NCI-H526 (cell line): ENCODE results near the gene EXOC4.

Source experiments
- DNase-seq, 2 experiments: peaks; one replicate each; lab custom pipeline; 2025; lab: John Stamatoyannopoulos, UW

Gene EXOC4

DNA sequence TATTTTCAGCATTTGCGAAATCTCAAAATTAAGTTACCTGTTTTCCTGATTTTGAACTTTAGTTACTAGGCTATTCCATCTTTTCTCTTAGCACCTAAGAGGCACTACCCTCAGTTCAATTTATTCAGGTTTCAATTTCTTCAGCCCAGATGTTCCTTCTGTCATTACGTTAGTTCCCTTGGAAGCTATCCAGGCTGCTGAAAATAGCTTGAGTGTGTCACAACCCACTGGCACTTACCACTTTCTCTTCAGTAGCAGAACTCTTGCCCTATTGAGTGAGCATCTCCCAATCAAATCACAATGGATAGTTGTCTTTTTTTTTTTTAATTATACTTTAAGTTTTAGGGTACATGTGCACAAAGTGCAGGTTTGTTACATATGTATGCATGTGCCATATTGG, 541.6 kb downstream of the EXOC4 start:
- no peak for DNase-seq

DNA sequence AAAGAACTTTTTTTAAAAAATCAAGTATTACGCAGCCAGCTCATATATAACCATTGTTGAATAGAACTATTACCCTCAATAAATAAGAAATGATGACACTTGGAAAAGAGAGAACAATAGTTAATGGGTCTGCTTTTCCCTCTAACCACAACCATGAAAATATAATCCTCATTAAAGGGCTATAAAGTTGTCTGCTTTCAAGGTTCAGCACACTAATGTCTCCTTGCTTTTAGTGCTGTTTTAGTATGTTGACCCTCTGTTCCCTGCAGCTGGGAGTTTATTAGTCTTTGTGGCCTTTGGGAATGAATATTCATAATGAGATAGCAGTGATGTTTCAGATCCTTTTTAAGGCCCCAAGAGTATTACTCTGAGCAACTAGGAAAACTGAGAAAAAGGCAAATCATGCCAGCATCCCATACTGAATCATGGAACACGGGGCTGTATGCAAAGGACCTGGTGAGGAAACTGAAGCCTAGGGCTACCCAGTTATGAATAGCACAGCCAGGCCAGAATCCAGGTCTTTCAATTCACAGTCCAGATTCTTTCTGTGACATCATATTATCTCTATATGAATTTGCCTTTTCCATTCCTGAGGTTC, 542.3 kb downstream of the EXOC4 start:
- DNase-seq, result peak; percentile 98 to 99

DNA sequence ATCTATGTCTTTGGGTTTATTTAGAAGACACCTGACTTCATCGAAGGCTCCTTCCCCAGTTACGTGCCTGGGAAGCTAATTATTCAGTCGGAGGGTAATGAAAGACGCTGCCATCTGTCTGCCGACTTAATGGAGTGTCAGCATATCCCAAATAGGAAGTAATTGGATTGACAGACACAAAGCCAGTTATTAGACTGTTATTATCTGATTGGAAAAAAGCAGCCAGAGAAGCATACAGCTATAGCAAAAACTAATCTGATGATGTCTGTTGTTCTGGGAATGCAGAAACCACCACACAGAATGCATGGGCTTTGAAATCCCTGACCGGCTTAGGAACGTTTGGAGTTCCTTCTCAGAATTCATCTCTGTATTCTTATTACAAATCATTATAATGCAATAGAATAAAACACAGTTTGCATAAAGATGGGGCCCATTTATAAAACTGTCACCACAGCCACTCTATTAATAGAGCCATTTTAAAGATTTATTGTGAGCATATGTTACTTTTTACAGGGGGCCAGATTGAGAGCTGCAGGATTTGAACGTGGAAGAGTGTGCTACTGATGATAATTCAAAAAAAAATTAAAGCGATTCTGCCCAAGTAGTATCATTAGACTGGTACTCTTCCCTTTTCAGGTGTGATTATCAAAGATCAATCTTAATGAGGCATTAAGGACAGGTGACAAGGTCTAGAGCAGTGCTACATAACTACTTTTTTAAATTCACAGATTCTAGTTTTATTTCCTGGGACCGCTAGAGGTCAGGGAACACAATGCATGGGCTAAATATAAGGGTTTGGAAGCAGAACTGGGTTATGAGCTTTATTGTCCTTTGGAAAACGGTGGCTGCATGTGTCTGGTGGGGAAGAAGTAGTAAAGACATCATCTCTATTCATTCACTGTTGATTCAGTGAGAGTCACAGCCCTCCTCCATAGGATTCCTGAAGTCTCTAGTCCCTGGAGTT, 544.2 kb downstream of the EXOC4 start:
- DNase-seq, result no peak

DNA sequence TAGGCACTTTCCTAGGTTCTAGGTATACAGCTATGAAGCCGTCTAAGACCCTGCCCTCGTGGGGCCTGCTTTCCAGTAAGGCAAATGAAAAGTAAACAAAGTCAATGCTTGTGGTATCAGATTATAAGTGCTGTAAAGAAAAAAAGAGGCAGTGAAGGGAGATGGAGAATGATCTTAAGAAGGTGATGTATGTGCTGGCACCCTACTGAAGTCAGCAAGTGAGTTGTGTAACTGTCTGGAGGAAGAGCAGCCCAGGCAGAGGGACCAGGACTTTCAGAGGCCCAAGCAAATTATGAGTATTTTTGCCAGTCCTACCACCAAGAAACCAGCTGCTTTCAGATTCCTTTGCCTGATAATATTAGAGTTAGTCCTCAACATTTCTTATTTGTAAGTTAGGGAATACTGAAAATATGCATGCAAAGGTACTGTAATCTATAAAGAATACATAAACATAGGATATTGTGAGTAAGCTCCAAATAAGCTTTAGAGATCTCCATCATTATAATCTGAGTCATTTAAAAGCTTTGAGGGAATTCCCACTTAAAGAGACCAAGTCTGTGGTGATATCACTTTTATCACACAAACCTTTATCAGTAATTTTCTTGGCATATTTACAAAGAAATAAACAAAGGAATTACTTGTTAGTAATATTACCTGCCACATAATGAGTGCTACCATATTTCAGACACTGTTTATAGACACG, 545.1 kb downstream of the EXOC4 start:
- DNase-seq, result no peak

DNA sequence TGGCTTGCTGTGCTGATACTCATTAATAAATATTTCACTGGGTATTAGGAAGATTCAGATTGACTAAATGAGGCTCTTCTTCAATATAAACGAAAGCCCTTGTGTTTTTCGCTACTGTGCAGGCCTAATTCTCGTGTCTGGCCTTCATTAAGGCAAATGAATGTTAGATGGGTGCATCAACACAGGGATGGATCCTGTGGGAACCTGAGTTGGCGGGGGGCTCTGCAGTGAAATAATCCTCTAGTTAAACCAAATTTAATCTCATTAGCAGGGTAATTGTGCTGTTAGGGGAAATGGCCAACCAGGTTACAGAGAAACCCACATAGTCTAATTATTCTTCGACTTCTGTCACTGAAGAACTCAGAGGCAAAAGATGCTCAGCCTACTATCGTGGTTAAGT, 548.5 kb downstream of the EXOC4 start:
- no peak for DNase-seq

DNA sequence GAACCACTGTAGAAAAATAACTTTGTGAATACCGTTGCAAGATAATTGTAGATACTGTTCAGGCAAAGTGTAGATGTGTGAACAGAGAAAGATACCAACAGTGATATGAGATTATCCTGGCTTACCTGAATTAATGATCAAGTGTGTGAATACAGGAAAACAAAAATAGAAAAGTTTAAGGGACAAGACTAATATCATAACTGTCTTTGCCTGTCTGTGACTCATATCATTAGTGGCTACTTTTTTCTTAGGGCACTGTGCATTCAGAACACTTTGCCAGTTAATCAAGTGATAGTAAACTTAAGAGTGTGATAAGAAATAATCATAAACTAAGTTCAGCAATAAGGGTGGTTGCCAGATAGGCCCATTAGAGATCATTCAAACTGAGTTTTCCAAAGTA, 551.2 kb downstream of the EXOC4 start:
- no peak for DNase-seq

DNA sequence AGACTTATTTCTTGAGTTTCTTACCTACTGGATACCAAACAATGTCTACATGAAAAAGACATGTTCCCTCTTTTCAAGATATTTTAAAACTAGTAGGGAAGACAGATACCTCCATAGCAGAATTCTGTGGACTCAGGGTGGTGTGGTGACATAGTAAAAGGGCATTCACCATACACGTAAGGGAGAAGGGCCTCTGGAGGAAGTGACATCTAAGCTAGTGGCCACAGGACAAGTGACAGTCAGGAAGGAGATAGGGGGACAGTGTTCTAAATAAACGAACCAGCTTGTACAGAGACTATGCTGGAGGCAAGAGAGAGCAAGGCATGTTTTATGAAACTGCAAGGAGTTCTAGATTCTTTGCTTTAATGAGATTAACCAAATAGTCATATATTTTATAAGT, 552.5 kb downstream of the EXOC4 start:
- DNase-seq, result no peak

DNA sequence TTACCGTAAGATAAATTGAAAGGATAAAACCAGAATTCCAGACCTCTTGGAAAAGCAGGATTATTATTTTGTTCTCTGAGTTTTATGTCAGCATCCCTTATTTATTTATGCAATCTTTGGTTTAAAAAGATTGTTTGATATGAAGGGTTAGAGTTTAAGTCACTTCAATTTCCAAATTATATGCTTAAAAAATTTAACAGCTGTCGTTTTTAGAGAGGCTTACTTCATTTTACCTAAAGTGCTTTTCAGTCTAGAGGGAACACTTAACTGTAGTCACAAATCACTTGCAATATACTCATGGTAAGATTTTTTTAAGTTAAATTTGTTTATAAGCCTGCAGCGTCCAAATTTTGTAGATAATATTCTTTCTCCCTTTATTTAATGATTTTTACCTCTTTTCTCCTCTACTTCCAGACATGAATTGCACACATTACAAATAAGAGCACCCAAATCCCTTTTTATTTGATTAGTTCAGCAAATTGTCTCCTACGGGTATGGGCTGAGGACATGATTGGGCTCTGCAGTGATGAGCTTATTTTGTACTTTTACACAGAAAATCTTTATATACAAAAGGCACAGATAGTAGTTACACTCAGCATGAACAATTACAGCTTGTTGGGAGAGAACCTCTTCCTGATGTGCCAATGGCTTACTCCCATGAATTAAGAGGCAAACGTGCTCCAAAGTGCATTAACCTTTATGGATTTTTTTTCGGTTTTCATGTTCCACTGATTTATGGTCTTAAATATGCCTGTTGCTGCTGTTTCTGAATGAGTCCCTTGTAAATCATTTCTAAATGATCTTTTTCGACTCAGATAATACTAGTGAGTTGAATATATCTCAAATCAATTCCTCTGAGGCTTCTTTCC, 555.0 kb downstream of the EXOC4 start:
- DNase-seq, result no peak

DNA sequence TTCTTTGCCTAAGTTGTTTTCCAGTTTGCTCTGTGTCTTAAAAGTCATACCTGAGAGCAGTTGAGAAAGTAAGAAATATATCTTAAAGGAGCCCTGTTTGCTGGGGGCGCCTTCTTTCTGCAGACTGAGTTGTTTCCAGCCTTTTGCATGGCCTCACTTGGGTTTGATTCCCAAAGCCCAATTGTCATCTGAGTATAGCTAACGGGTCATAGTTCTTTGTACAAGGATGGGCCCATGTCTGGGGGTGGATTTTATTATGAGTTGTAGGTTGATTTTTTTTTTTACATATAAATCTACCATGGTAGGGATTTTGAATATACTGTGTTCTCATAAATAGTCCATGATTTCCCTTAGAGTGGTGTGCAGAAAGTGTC, 555.6 kb downstream of the EXOC4 start:
- no peak for DNase-seq

DNA sequence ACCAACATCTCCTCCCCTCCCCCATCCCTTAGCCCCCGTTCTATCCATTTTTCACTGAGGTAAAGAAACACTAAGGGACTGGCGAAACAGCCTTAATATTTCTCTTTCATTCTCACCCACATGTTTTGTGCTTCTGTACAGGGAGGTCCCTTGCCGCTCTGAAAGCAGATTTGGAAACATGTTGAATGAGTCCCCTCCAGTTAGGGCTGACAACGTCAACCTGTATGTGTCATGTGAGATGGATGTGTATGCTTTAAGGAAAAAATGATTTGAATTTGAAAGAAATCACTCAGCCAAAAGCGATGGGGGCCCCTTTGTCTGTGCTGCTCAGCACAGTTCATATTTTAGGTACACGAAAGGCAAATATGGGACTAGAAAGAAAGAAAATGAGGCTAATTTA, 560.0 kb downstream of the EXOC4 start:
- no peak for DNase-seq

DNA sequence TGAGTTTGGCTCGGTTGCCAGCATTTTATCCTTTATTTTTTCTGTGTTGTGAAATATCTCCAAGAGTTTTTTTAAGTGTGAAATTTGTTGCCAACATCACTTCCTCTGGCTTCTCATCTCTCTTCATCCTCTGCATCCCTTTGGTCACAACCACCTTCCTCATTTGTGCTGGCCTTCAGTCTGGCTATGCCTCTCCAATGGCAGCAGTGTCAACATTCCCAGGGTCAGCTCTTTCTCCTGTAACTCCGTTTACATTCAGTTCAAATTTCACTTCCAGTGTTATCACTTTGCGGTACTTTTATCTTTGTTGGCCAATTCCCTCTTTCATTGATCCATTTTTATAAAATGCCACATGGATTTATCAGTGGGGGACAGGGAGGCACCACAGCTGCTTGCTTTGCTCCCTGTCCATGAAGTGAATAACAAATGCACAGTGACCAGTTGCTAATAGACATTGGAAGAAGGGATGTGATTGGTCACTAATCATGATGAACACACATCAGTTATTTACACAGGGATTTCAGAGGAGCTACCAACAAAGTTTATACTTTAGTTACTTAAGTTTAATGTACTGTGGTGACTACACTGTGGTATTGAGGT, 562.8 kb downstream of the EXOC4 start:
- no peak for DNase-seq

DNA sequence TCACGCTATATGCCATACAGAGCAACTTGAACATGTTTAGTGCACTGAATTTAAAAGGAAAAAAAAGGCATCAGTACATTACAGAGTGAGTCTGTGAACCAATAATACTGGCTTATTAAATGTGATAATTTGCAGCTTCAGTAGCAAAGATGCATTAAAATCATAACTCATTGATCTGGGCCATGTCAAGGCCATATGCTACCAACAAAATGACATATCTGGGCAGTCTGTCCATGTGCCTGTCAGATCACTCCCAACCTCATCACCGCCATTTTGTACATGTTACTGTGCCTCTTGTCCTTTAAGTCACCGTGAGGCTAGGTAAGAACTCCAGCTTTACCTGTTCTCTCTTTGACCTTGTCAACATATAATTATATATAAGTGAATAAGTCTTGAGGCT, 566.8 kb downstream of the EXOC4 start:
- DNase-seq, result no peak

DNA sequence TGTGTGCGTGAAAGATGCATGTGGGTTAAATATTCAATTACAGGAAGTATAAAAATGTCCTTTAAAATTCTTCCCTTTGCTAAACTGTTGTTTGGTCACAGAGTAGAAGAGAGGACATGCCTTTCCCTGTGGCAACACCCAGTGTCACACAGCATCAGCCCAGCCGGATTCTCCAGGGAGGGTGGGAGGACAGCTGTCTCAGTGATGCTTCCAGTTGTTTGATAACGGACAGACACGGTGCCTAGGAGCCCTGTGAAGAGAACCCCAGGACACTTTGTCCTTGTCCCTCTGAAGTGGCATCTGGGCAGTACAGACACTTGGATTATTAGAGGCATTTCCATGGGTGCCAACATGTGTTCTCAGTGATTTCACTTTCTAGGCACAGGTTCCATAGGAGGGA, 567.7 kb downstream of the EXOC4 start:
- no peak for DNase-seq

DNA sequence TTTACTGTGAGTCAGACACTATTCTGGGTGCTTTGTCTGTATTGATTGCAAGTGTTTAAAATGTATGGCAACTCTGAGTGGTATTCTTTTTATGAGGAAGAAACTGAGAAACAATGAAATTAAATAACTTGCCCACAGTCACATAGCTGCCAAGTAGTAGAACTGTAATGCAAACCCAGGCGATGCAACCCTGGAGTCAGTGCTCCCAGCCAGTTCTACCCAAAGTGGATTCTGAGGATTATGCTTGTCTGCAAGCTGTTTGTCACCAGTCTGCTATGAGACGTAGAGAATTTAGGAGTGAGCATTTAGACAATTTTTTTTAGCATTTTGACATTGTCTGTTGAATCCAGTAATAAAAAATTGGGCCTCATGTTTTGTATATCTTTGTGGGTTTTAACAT, 568.3 kb downstream of the EXOC4 start:
- no peak for DNase-seq

DNA sequence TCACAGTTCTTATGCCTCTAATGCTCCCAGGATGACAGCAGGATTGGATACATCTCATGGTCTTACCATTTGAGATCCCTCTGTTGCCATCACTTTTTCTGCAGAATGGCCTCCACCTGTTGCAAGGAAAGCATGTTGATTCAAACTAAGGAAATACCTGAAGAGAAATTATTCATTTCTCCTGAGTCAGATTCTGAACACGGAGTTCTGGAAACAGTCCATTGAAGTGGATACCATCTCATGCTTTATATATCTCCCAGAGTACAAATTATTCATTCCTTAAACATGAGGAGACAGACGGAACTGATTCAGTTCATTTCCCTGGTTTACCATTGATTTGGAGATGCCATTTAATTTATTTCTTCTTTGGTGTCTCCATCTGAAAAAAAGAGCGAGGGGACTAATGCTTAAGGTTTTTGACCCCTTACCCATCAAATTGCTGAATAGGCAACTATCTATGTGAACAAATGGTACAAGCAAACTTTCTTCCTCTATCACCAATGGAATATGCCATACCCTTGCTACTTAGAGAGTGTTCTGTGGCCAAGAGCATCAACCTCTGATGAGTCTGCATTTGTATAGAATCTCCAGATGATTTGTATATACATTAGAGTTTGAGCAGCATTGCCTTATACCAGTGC, 569.2 kb downstream of the EXOC4 start:
- DNase-seq, result no peak

DNA sequence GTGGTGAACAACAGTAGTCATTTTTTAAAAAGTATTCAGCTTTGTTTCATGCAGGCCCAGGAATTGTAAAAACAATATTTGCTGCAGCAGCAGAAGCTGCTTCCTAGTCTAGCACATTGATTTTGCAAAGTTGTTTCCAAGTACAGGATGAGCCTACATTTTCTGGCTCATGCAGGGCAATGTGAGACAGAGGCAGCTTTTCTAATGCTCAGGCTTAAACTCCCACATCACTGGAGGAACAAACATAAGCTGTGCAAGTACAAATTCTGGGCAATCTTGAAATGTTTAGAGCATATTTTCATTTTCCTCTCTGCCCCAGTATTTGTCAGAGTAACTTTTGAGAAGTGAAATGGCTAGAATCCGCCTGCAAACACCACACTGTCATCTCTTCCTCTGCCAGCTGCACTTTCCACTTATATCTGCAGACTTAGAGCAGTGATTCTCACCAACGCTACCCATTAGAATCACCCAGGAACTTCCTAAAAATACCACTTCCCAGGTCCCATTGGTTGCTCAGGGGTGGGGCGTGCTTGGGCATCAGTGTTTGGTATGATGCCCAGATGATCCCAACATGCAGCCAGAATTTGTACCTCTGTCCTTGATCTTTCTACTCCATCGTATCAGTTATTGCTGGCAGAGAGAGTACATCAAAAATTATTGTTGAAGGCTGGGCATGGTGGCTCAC, 570.1 kb downstream of the EXOC4 start:
- no peak for DNase-seq

DNA sequence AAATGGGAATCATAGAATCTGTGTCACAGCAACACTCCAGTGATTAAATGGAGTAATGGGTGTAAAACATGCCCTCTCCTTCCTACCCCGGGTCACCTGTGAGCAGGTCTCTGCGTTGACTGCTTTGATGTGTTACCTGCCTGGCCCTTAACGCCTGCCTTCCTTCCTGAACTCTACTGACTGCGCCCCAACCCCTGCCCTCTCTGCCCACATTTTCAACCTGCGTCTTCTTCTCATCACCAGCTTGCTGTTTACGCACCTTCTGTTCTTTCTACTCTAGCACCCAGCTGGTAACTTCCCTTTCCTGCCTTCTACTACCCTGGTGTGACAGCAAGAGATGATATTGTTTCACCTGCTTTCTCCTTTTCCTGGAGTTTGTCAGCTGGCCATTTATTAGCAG, 571.3 kb downstream of the EXOC4 start:
- no peak for DNase-seq

DNA sequence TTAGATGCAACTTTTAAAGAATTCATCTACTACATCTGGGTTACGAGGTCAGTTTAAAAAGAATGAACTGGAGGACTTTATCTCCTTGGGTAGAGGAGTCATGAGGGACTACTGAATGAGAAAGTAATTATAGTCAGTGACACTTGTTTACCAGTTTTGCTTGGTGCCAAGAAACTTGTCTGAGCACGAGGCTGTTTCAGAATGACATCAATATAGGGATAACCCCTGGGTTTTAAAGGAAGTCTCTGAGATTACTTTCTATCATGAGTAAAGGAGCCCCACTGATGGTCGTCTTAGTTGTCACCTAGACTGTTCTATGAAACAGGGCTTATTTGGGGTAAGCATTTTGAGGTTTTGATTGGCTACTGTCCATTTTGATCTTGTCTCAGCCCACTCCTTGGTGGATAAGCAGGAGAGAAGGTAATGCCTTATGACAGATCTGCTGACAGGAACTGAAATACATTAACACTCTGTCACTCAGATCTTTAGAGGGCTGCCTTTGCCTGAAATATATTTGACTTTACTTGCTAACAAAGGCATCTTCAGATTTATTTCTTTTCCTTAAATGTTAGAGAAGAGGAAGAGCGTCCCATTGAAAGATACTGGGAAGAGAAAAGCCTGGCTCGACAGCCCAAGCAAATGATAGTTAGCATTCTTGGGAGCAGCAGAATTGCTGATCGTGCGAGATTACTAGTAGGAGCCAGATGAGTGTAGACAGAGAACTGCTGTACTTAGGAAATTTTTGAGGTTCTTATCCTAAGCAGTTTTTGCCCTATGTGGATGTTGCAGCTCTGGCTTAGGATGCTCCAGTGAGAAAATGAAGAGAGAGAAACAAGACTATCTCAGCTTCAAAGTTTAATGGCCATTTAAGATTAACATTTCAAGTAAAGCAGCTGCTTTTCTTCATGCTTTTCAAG, 575.1 kb downstream of the EXOC4 start:
- DNase-seq, result no peak

DNA sequence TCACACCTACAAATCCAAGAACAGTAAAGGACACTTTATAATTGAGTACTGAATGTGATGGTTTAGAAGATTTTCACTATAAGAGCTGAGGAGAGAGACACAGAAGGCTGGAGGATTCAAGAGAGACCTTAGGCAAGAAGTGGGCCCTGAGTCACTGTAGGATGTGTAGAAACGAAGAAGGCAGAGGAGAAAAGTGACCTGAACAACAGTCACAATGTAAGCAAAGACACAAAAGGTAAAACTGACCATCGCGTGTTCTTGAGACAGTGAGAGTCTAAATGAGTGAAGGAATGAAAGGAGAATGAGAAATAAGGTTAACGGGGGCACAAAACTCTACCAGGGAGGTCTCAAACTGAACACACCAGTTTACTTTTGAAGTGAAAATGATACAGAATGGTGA, 576.0 kb downstream of the EXOC4 start:
- no peak for DNase-seq
